ENCODE data around the gene DNAJB7. TPM values are rescaled to one million over a fixed set of nuclear protein-coding genes. Genes with fewer than 3 reads are reported as not detected.

Gene DNAJB7
- not detected in 2 replicates for total RNA-seq (ENCODE audit: low replicate concordance)

GRCh38 chr22:40862013-40862412, at the start of gene DNAJB7:
Gene DNAJB7, minus strand, starts transcription at chr22:40862113. Its CDS starts 119 bp downstream, at chr22:40861994.

GRCh38 chr22:40856513-40857308, 5.2 kb downstream of the DNAJB7 start, which contains the start of the genes ST13 and XPNPEP3:
Gene ST13, minus strand, starts transcription at chr22:40856639. Its CDS starts 99 bp downstream, at chr22:40856540.
Gene XPNPEP3, plus strand, starts transcription at chr22:40857148. Its CDS starts 34 bp downstream, at chr22:40857182.

GRCh38 chr22:40818747-40819598, 42.9 kb downstream of the DNAJB7 start, which contains the start of gene SLC25A17:
Gene SLC25A17, minus strand, starts transcription at chr22:40819346. Its CDS starts 98 bp downstream, at chr22:40819248.

Other genes with a start within 250 kb of the DNAJB7 start
- 20.7 and 24.7 TPM in 2 replicates for gene MRTFA, start 225.4 kb downstream of the DNAJB7 start, total RNA-seq (ENCODE audit: low replicate concordance)
- 0.38 and 6.1 TPM in 2 replicates for gene MCHR1, start 182.6 kb downstream of the DNAJB7 start, total RNA-seq (ENCODE audit: low replicate concordance)
- gene SLC25A17, start 42.8 kb downstream of the DNAJB7 start, total RNA-seq (ENCODE audit: low replicate concordance), result 6.7 and 11.2 TPM in 2 replicates
- 202 and 461 TPM in 2 replicates for gene ST13, start 5.5 kb downstream of the DNAJB7 start, total RNA-seq (ENCODE audit: low replicate concordance)
- gene XPNPEP3, start 5.0 kb downstream of the DNAJB7 start, total RNA-seq (ENCODE audit: low replicate concordance), result 3.8 and 4.6 TPM in 2 replicates
- gene RBX1, start 89.3 kb upstream of the DNAJB7 start, total RNA-seq (ENCODE audit: low replicate concordance), result 39.3 and 75.8 TPM in 2 replicates
- 26.5 and 32.1 TPM in 2 replicates for gene EP300, start 230.5 kb upstream of the DNAJB7 start, total RNA-seq (ENCODE audit: low replicate concordance)